GM06990 (cell line): ENCODE data around the gene CPVL.

Source experiments
- DNase-seq: peaks from one replicate; pipeline ENCODE4 v3.0.0-alpha.2; 2011; ENCODE audit not compliant: insufficient read length; ENCODE audit errors: extremely low read depth
- H3K27me3 ChIP-seq: replicated peaks from 2 replicates; pipeline ENCODE4 v1.6.0; 2011; ENCODE audit warnings: low read length; ENCODE audit not compliant: control insufficient read depth, insufficient read depth
- H3K36me3 ChIP-seq: 2 replicates; pipeline ENCODE4 v1.5.1; 2011; ENCODE audit warnings: low read length; ENCODE audit not compliant: control insufficient read depth, insufficient read depth
- H3K4me3 ChIP-seq: replicated peaks from 2 replicates; pipeline ENCODE4 v1.5.1; 2011; ENCODE audit warnings: low read depth, mild to moderate bottlenecking, control low read depth, low read length
- CTCF ChIP-seq: IDR thresholded peaks from 2 replicates; pipeline ENCODE4 v1.5.1; 2011; ENCODE audit warnings: low read length, control low read depth, mild to moderate bottlenecking, inconsistent platforms; ENCODE audit not compliant: insufficient read depth, poor library complexity, severe bottlenecking

CPVL gene

GRCh38 chr7:28956608-28957063 is 189.7 kb downstream of the CPVL start:
- no peak overlapping the region for H3K4me3 ChIP-seq
- no peaks in the 10 kb centered on the region for H3K36me3 ChIP-seq
- DNase-seq: no peak
- peak; percentile 3 for TF ChIP-seq CTCF
- no peaks in the 10 kb centered on the region; the same call in 1 of the 2 replicates for H3K27me3 ChIP-seq

- Histone ChIP-seq H3K27me3 (no peaks in the 10 kb centered on the region; the same call in 1 of the 2 replicates), H3K36me3 (no peaks in the 10 kb centered on the region), H3K4me3 (no peak overlapping the region)
- no peak for TF ChIP-seq CTCF
- DNase-seq: peak; percentile 37
Observed at GRCh38 chr7:28955718-28956607, 190.4 kb downstream of the CPVL start.

GRCh38 chr7:28955356-28955717 is 191.0 kb downstream of the CPVL start:
- H3K36me3 ChIP-seq: no peaks in the 10 kb centered on the region
- H3K4me3 ChIP-seq: no peak overlapping the region
- peak; percentile 9 for DNase-seq
- TF ChIP-seq CTCF: no peak
- no peaks in the 10 kb centered on the region; the same call in 1 of the 2 replicates for H3K27me3 ChIP-seq

GRCh38 chr7:28954946-28955345 is 191.4 kb downstream of the CPVL start:
- Histone ChIP-seq H3K4me3 (no peak overlapping the region), H3K36me3 (no peaks in the 10 kb centered on the region), H3K27me3 (no peaks in the 10 kb centered on the region; the same call in 1 of the 2 replicates)
- DNase-seq: no peak
- TF ChIP-seq CTCF: no peak

- Histone ChIP-seq H3K4me3 (no peak overlapping the region), H3K27me3 (no peaks in the 10 kb centered on the region; the same call in 1 of the 2 replicates), H3K36me3 (no peaks in the 10 kb centered on the region)
- DNase-seq: no peak
- TF ChIP-seq CTCF: no peak
Observed at GRCh38 chr7:28954471-28954870, 191.9 kb downstream of the CPVL start.

GRCh38 chr7:28953633-28954032 is 192.7 kb downstream of the CPVL start:
- Histone ChIP-seq H3K27me3 (no peaks in the 10 kb centered on the region; the same call in 1 of the 2 replicates), H3K36me3 (no peaks in the 10 kb centered on the region), H3K4me3 (no peak overlapping the region)
- no peak for DNase-seq
- no peak for TF ChIP-seq CTCF
